GM21576 (cell line): ENCODE data around the gene CUL7.
"Not testable (repeated sequence)": the region's sequence is repeated elsewhere in the genome, so short reads cannot be mapped to it uniquely, and the experiment has no call there.

Source experiments
- ATAC-seq: cut with Tn5 transposase; IDR thresholded peaks from one replicate; pipeline ENCODE4 v1.9.1; 2021; ENCODE audit warnings: mild to moderate bottlenecking, moderate library complexity; ENCODE audit not compliant: unreplicated experiment

The CUL7 gene

DNA sequence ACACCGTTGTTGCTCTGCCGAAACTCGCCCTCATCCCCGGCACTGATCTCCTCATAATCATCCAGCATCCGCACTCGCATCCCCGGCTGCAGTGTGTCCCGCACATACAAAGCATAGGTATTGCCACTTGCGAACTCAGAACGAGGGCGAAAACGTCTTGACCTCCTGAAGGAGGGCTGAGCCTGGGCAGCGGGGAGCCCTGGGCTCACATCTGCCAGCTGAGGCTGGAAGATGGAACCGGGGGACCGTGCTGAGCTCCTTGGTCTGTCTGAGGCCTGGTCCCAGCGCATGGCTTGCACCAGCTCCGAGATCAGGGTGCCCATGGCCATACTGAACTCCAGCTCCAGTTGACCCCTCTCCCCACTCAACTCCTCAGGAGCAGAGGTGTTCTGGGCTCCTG, 2.7 kb downstream of the CUL7 start:
- no peak for ATAC-seq

DNA sequence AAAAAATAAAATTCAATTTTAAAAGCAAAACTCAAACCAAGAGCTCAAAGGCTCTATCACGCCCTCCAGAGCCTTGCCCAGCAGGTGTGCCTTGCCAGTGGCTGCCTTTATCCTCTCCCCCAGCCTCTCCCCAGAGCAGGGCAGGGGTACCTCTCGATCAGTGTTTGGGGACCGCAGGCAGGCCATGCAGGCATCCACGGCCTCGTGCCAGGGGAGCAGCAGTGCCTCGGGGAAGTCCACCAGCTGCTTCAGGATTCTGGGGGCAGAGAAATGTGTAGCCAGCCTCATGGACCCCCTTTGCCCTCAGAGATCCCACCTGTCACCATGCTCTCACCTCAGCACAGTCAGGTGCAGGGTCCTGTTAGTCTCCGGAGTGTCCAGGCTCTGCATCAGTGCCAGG, 5.7 kb downstream of the CUL7 start:
- no peak for ATAC-seq

DNA sequence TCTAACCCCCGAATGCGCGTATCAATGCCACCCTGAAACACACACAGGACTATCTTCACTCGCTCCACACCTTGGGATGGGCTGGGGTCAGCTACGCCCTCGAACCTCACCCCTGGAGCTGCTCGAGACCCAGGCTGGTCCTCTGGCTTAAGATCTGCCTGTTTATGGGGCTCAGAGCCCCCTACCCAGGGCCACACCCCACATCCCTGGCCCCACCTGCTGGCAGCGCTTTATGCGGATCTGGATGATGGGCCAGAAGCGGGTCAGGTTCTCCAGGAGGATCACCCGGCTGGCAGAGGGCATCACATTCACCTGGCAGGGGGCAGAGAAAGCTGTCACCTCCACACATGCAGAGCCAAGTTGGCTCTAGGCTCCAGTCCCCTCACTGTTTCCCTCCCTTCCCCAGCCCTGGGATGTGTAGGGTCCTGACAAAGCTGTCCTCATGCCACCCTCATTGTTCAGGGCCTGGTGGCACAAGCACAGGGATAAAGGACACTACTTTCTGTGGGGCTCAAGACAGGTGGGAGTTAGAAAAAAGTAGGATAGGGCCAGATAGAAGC, 8.2 kb downstream of the CUL7 start:
- no peak for ATAC-seq

DNA sequence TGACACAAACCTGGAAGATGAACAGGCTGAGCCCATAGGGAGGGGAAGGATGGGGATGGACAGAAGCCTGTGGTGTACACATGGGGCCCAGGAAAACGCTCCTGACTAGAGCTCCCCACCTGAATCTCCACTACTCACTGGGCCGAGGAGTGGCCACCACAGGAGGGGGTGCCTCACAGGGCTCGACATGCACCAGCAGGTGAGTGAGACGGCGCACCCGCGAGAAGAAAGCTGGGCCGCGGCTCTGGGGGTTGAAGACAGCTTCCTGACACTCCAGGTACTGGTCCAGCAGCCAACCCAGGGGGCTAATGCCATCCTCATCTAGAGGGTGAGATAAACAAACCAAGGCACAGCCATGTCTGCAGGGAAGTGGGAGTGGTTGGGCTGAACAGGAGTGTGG, 10.3 kb downstream of the CUL7 start:
- ATAC-seq = no peak

DNA sequence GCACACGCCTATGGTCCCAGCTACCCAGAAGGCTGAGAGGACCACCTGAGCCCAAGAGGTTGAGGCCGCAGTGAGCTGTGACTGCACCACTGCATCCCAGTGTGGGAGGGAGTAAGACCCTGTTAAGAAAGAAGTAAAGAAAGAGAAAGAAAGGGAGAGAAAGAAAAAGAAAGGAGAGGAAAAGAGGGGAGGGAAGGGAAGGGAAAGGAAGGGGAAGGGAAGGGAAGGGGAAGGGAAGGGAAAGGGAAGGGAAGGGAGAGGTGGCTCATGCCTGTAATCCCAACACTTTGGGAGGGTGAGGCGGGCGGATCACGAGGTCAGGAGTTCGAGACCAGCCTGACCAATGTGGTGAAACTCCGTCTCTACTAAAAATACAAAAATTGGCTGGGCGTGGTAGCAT, 12.2 kb downstream of the CUL7 start:
- not testable (repeated sequence) for ATAC-seq

DNA sequence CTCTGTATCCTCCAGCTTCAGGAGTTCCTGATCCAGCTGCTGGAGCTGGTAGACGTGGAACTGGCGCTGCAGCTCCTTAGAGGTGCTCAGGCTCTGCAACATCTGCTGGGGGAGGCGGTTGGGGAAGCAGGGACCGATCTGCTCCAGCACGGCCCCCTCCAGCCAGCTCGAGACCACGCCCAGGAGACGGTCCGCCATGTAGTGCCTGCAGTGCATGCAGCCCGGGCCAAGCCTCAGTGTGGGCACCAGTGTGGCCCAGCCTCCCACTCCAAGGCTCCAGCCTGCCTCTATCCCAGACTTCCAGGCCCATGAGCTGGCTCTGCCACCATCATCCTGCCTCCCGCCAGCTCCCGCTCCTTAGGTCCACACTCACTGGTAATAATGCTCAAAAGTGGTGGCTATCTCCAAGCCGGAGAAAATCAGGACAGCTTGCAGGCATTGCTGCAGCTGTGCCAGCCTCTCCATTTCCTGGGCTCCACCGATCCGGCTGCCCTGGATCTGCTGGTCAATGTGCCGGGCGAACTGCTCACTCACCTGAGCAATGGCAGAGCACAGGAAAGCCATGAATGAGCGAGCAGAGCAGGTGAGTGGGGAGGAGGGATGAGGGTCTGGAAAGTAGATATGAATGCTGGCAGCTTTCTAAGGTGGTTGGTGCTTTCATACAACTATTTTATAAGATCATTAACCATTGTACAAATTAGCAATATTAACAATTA, 13.0 kb downstream of the CUL7 start:
- ATAC-seq = no peak

DNA sequence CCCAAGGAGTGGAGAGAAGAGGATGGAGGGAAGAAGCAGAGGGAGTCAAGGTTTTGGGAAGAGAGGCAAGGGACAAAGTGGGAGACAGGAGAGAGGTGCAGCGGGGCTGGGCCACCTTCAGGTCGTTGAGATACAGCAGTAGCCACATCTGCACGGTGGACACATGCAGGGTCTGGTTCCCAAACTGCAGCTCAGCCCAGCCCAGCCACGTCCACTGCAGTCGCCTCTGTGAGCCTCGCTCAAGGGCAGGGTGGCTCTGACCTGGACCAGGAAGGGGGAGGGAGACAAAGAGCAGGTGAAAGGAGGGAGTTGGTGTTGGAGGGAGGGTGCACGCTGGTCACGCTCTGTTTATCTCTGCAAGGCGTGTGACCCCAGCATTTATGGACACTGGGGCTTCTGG, 14.9 kb downstream of the CUL7 start:
- ATAC-seq = no peak

DNA sequence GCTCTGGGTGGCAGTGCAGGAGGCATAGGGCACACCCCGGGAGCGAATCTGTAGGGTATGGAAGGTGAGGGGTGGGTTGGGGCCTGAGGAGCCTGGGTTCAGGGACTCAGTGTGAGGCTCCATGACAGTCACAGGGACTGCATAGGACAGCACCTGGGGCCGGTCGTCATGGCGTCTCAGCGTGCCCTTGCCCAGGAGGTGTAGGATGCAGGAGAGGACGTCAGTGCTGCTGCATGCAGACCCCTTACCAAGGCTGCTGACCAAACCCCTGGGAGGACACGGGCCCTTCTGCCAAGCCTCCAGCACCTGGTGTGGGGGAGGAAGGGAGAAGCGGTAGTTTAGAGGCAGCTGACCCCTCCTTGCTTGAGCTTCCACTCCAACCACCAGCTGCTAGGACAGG, 15.9 kb downstream of the CUL7 start:
- ATAC-seq = no peak

DNA sequence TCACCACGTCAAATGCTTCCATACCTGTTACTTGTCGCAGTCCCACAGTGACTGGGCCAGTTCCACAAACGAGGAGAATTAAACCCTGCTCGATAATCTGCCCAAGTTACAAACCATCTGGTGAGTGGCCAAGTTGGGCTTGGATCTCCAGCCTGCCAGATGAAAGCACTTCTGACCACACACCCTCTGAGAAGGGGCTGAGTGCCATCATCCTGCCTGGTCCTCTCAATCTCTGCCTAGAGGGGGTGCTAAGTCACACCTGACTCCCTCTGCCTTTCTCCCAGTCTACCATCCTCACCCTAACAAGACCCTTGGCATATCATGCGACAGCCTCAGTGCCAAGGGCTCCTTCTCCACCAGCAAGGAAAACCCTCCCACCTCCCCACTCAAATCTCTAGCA, 16.5 kb downstream of the CUL7 start:
- no peak for ATAC-seq

DNA sequence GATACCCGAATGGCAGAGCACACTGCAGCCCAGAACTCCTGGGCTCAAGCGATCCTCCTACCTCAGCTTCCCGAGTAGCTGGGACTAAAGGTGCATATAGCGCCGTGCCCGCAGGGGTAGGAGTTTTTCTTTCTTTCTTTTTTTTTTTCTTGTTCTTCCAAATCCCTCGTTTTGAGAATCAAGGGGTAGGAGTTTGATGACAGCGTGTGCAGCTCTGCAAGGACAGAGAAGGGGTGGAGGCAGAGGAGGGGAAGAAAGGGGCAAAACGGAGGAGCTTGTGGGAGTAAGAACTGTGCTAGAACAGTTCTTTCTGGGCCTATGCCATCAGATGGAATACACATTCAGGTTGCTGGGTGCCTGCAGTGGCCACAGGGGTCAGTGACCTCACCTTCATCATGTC, 16.9 kb downstream of the CUL7 start:
- ATAC-seq = no peak

DNA sequence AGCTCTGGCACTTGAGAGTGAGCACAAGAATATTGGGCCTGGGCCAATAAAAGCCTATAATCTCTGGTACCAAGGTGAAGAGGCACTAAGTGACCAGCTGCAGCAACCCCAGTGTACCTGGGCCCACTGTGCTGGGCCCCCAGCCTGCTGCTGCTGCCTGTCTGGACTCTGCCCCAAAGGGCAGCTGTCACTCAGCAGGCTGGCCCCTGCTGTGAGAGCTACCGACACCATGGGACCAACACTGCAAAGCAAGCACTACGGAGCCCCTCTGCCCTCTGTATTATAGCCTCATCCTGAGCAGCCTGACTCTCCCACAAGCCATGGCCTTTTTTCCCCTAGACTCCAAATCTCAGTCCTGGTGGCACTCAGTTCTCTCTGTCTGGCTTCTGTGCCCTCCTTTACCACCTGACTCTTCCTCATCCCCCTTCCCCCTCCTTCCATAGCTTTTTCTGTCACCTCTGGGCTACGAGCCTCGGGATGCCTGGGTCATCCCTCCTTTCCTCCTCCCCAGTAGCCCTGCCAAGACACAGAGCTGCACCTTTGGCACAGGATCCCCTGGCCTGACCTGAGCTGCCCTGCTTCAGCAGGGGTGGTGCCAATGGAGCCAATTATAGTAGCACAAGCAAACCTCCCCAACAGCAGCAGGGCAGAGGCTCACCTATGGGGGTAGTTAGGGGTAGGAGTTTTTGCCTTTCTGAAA, 18.0 kb downstream of the CUL7 start:
- ATAC-seq = no peak

DNA sequence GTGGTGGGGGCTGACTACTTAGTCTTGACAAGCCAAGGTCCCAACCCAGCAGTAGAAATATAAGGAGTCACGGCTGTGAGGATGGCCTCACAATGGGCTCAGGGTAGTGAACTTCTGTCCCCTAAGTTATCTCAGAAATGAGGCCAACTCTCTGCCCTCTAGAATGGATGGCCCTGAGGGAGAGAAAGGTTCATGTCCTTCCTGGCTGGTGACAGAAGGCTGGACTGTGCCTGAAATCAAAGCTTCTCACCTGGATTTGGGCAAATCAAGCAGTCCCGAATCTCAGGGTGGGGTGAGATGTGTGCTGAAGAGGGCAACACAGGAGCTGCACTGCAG, 19.5 kb downstream of the CUL7 start:
- no peak for ATAC-seq

DNA sequence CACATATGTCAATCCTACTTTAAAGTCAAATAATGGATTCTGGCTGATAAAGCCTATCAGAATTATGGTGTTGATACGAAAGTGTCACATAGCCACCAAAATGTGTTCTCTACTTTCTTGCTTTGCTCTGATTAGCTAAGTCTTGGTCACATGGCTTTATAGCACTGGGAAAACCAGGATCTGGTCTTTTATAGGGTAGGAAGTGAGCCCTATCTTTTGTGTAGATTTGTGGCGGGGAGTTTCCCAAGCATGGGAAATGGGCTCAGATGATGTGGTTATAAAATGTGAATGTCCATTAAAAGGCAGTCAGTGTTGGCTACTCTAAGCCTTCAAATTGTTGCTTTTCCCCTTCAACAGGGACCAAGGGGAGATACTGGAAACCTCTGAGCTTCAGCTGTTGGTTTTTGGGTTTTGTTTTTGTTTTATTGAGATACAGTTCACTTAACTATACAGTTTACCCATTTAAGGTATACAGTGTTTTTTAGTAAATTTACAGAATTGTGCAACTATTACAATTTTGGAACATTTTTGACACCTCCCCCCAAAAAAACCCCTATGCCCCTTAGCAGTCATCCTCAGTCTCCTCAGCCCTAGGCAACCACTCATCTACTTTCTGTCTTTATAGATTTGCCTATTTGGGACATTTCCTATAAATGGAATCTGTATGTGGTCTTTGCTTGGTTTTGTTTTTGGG, 20.0 kb downstream of the CUL7 start:
- no peak for ATAC-seq

DNA sequence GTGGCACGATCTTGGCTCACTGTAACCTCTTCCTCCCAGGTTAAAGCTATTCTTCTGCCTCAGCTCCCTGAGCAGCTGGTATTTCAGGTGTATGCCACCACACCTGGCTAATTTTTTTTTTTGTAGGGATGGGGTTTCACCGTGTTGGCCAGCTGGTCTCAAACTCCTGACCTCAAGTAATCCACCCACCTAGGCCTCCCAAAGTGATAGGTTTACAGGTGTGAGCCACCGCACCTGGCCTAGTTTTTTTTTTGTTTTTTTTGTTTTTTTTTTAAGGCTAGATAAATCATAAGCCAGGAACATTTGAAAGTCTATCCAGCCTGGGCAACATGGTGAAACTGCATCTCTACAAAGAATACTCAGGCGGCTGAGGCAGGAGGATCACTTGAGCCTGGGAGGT, 21.3 kb downstream of the CUL7 start:
- no peak for ATAC-seq

DNA sequence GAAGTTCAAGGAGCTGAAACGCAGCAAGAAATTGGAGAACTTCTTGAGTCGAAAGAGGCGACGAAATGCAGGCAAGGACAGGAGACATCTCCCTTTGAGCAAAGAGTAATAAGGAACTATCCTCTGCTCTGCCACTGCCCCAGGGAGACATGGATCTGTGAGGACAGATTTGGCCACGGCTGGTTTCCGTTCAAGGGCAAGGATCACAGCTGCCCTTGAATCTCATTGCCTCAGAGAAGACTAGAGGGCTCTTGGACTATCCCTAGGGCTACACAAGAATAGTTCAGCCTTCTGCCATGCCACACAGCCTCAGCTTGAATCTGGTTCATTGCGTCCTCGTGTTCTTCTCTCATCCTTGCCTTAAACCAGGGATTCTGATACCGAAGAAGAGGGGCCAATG, 24.5 kb downstream of the CUL7 start:
- no peak for ATAC-seq

DNA sequence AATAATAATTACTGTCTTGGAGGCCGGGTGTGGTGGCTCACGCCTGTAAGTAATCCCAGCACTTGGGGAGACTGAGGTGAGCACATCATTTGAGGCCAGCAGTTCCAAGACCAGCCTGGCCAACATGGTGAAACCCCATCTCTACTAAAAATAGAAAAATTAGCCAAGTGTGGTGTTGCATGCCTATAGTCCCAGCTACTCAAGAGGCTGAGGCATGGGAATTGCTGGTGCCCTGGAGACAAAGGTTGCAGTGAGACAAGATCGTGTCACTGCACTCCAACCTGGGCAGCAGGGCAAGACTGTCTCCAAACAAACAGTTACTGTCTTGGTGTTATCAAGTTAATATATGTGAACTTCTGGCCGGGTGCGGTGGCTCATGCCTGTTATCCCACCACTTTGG, 27.3 kb downstream of the CUL7 start:
- no peak for ATAC-seq

DNA sequence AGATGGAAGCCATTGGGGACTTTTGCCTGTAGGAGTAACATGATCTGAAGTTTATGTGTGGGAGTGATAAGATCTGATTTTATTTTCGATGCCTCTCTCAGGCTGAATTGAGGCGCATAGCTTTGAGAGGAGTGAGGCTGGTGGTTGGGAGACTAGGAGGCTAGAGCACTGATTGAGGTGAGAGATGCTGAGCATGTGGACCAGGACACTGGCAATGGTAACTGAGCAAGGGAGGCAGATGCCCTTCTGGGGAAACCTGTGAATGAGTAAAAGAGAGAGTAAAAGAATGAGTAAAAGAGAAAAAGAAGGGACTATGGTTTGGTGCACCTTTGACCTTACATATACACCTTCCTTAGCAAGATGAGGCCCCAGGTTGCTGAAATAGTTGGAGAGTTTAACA, 29.2 kb downstream of the CUL7 start:
- ATAC-seq = no peak

DNA sequence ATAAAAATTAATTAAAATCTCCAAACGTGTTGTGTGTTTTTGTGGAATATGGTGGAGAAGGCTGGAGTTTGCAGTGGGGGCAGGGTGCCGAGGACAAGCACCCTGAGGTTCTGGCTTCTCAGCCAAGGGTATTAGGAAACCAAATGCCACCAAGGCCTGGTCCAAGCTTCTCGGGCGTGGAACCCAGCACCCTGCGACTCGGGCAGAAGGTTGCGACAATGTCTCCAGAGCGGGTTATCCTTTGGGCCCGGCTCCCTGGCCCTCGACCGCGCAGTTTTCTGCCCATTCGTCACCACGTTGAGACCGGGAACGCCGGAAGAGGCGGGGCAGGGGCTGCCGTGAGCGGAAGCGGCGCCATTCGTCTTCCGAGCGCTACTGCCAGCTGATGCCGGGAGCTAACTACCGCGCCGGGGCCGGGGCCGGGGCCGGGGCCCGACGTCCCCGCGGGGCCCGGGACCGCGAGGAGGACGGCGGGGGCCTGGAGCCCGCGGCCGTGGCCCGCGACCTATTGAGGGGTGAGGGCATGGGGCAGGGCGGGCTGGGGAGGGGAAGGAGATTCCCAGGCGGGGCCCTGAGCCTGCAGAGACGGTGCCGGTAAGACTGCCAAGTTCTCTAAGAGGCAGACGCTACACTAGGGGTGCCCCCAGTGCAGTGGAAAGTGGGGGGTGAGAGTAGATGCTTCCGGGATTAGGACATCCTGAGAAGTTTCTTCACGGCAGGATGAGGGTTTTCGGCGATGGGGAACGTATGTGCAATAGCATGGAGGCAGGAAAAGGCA, 32.2 kb downstream of the CUL7 start, which contains the start of gene RRP36:
TSS of gene RRP36 (plus strand) at position 354 of the 778 bp plus-strand sequence. CDS start at position 386, 32 bp downstream.
- ATAC-seq = peak; percentile 63

DNA sequence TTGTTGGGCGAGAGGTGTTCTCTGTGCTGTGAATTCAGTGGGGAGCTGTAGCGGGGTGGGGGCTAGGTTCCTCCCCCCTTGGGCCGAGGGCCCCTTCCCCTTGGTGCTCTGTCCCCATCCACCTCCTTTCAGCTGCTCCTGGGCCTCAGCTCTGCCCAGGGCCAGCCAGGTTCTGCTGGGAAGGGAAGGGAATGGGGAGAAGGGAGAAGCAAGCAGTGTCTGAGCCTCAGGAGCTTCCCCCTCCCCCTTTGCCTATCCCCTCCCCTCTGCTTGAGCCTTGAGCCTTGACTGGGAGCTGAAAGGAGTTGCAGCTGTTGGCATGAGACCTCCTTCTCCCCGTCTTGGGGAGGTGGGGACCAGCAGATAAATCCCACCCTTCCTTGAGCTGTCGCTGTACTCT, 32.8 kb downstream of the CUL7 start:
- no peak for ATAC-seq

DNA sequence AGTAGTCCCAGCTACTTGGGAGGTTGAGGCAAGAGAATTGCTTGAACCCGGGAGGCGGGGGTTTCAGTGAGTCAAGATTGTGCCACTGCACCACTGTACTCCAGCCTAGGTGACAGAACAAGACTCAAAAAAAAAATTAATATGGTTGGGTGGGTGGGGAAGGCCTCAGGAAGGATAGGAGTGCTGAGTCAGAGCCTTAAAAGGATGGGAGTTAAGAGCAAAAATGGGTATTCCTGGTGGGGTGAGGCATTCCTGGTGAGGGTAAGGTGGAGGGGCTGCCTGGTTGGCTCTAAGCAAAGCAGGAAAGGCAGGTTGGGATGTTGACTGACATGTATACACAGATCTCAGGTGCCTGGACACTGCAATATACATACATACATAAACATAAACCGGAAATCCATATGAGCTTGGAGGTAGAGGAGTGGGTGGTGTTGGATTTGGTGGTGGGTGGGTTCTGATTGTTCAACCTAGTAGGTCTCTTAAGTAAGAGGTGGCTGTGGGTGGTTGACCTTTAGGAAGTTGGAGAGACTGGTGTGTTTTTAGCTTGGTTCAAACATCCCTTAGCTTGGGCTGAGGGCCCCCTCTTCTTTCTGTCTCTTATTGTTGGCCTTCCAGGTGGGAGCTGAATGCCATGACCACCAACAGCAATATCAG, 33.5 kb downstream of the CUL7 start:
- ATAC-seq = no peak

DNA sequence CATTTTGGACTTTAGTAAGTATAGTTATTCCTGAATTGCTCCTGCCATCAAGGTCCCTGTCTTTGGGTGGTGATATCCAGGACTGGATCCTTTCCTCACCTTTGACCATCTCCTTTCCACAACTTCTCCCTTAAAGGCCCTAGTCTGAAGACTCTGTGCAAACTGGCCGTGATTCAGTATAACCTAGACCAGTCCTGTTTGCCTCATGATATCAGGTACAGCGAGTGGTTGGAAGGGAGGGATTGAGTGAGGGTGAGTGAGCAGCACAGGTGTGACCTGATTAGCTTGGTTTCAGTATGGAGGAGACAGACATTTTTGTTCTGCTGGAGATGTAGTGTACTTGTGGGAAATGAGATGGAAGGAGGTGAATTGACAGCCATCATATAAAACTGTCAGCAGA, 34.5 kb downstream of the CUL7 start:
- ATAC-seq = no peak
